ENCODE data around the gene BBS2.

DNA sequence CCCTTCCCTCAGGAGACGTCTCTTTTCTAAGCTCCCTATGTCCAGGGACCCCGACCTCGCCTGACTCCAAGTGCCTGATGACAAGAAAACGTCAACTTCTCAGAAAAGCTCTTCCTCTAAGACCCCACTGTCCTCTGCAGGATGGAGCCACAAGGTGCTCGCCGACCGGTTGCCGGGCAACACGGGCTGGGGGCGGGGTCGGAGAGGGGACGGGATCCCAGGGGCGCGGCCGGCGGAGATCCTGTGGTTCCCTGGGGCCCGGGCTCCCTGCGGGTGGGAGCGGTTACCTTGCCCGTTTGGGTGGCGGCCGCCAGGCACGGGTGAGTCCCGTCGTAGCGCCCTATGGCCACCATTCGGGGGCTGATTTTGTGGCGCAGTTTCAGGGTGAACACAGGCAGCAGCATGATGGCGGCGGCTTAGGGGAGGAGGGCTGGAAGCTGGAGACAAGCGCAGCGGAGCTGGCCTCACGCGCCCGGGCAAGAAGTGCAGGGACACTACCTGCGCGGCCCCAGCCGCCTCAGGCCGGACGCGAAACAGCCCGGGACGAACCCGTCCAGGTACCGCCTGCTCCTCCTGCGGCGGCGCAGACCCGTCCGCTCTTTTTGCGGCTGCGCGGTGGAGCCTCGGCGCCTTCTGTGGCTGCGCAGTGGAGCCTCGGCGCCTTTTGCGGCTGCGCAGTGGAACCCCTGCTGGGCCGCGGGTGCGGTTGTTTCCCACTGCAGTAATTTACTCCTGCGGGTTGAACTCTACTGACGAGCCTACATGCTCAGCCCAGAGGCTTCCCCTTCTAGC lies at the start of gene BBS2:
- TF ChIP-seq POLR2AphosphoS5 (IDR thresholded peaks at IDR 0.05; ENCODE audit: low read depth, low read length) (peak; percentile 60; the same call in 1 of the 2 replicates), POLR2A (IDR thresholded peaks at IDR 0.05; ENCODE audit: low read depth, low read length) (peak; percentile 75; the same call in 1 of the 2 replicates), TAF1 (IDR thresholded peaks at IDR 0.05; ENCODE audit: borderline replicate concordance, low read depth, low read length) (0 out of 2 replicates have a peak, but pooled peaks have one; percentile 17)
